Gastrocnemius medialis (tissue), 4 donors: ENCODE data around the gene GPR37L1. TPM values are rescaled to one million over a fixed set of nuclear protein-coding genes. Genes with fewer than 3 reads are reported as not detected.
"Not testable (repeated sequence)": the region's sequence is repeated elsewhere in the genome, so short reads cannot be mapped to it uniquely, and the experiment has no call there.

Source experiments
- ATAC-seq, 2 donors: fragments of 150-250 bp; one replicate each; pipeline ENCODE4 v1.9.1; 2016
- DNase-seq, 2 donors: peaks; one replicate each; pipeline ENCODE4 v3.0.0-alpha.2; 2019
- H3K27ac ChIP-seq, 4 donors: fragments of 200-600 bp; sonication (generic); 1 replicate in 1 of 4; 2 replicates in 3 of 4; pipeline ENCODE4 v1.5.1; 2016 to 2018; ENCODE audit warnings: mild to moderate bottlenecking in 2 of 4, moderate library complexity in 1 of 4
- H3K27me3 ChIP-seq, 3 donors: fragments of 200-600 bp; sonication (generic) in 2 of 3; 1 replicate in 1 of 3; 2 replicates in 2 of 3; pipeline versions ENCODE4 v1.5.1 to v1.6.0; 2016 to 2019; ENCODE audit warnings: mild to moderate bottlenecking in 1 of 3, moderate library complexity in 1 of 3
- H3K36me3 ChIP-seq, 2 donors: fragments of 200-600 bp; sonication (generic) in 1 of 2; one replicate each; pipeline ENCODE4 v1.5.1; 2017 to 2018
- H3K4me1 ChIP-seq, 2 donors: fragments of 200-600 bp; sonication (generic) in 1 of 2; one replicate each; pipeline ENCODE4 v1.5.1; 2016 to 2017; ENCODE audit warnings: mild to moderate bottlenecking in 2 of 2
- H3K4me3 ChIP-seq, 4 donors: fragments of 200-600 bp; sonication (generic) in 3 of 4; 1 replicate in 1 of 4; 2 replicates in 3 of 4; pipeline ENCODE4 v1.5.1; 2016 to 2019; ENCODE audit warnings: mild to moderate bottlenecking in 2 of 4
- H3K9me3 ChIP-seq, 3 donors: fragments of 200-600 bp; sonication (generic) in 2 of 3; 1 replicate in 1 of 3; 2 replicates in 2 of 3; pipeline ENCODE4 v1.5.1; 2016 to 2019
- POLR2A ChIP-seq, 2 donors: fragments of 450-650 bp; IDR thresholded peaks; one replicate each; pipeline ENCODE4 v1.6.1; 2017; ENCODE audit warnings: antibody characterized with exemption in 2 of 2, mild to moderate bottlenecking in 2 of 2, moderate library complexity in 2 of 2
- in situ Hi-C, 4 donors: fragments of 200-750 bp; cut with MboI; loops; one replicate each; pipeline versions ENCODE4 v1.15.0 to v1.8.0; 2017; ENCODE audit warnings: low sequenced_read_pairs in 4 of 4
- intact Hi-C: fragments of 100-400 bp; cut with DNase I; formaldehyde crosslinking; loops from one replicate; pipeline ENCODE4 v1.15.1; 2023; ENCODE audit warnings: low total_unique reads
- total RNA-seq, 4 donors: library from RNA; depleted of rRNA; stranded (reverse); fragments of >200 nt; gene quantifications; one replicate each; pipeline versions ENCODE4 v1.1.0 to v1.2.3, GENCODE V29; 2016
- TF ChIP-seq, protein P1 (sequence below), 5 experiments: fragments of 450-650 bp in 3 of 5; fragments of 200-600 bp in 2 of 5; sonication (generic) in 2 of 5; IDR thresholded peaks in 4 of 5; conservative IDR thresholded peaks in 1 of 5; 1 replicate in 4 of 5; 2 replicates in 1 of 5; pipeline ENCODE4 v1.5.1; 2016 to 2019; ENCODE audit warnings: antibody characterized with exemption in 5 of 5, mild to moderate bottlenecking in 3 of 5, moderate library complexity in 3 of 5

GPR37L1 gene
- total RNA-seq, 4 donors from 2014 or later = 0.04 to 0.10 TPM; not detected in 2

DNA sequence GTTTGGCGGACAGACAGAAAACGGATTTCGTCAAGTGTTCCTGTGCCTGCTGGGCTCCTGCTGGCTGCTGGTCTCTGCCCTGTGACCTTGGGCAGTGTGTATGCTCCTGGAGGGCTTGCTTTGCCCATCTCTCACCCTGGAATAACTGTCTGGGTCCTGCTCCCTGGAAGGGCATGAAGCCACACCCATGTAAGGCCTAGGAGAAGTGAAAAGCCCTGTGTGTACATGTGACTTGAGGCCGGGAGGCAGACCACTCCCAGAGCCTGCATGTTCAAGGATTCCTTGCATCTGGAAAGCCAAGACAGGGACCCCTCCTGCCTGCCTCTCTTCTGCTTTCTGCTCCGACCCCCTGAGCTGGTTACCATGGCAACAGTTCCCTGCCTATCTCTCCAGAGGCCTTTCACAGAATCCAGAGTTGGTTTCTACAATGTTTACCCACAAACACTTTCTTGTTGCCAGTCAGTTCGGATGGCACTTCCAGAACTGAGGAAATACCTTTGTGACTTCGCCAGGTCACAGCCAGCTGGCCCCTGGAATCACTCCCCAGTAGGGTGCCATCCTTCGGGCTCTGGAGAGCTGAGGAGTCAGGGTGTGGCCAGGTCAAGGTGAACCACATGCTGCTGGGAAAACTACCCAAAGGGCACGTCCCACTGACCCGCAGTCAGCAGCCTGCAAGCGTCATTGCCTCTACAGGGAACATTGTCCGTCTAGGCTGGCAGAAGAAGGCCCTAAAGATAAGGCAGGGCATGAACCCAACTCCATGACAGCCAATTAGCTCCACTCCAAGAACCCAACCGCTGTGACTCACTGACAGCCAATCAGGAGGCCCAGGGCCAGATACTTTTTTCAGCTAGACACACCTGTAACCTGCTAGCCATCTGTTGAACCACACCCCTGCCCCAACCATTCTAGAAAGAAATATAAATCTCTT is 14.7 kb upstream of the GPR37L1 start:
- no peaks in the 10 kb centered on the region for H3K9me3 ChIP-seq
- no peak for DNase-seq
- no peaks in the 10 kb centered on the region for H3K27me3 ChIP-seq
- in situ Hi-C loops = no loop called here
- no peak for ATAC-seq
- peaks cover 2 to 6% of the 10 kb centered on the region in 2 donors for H3K4me1 ChIP-seq
- TF ChIP-seq, protein P1, sequence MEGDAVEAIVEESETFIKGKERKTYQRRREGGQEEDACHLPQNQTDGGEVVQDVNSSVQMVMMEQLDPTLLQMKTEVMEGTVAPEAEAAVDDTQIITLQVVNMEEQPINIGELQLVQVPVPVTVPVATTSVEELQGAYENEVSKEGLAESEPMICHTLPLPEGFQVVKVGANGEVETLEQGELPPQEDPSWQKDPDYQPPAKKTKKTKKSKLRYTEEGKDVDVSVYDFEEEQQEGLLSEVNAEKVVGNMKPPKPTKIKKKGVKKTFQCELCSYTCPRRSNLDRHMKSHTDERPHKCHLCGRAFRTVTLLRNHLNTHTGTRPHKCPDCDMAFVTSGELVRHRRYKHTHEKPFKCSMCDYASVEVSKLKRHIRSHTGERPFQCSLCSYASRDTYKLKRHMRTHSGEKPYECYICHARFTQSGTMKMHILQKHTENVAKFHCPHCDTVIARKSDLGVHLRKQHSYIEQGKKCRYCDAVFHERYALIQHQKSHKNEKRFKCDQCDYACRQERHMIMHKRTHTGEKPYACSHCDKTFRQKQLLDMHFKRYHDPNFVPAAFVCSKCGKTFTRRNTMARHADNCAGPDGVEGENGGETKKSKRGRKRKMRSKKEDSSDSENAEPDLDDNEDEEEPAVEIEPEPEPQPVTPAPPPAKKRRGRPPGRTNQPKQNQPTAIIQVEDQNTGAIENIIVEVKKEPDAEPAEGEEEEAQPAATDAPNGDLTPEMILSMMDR (IDR thresholded peaks at IDR 0.05 in 4 of 5, conservative IDR thresholded peaks at IDR 0.05 in 1 of 5) = no peak
- TF ChIP-seq POLR2A (IDR thresholded peaks at IDR 0.05) = no peak
- H3K4me3 ChIP-seq = no peak overlapping the region
- intact Hi-C loops = no loop called here
- no peaks in the 10 kb centered on the region for H3K36me3 ChIP-seq
- H3K27ac ChIP-seq = no peak overlapping the region

DNA sequence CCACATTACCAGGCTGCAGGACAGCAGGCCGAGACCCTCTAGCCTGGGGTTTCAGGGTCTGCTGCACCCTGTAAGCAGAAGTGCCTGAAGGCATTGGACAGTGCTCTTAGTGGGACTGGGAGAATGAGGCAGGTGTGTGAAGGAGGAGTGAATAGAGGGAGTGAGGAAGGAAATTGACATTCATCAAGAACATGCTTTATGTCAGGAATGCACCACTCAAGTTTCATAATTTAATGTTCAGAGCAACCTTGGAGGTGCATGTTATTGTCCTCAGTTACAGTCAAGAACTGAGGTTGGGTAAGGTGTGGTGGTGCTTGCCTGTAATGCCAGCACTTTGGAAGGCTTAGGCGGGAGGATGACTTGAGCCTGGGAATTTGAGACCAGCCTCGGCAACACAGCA is 11.7 kb upstream of the GPR37L1 start:
- TF ChIP-seq, protein P1 (IDR thresholded peaks at IDR 0.05 in 4 of 5, conservative IDR thresholded peaks at IDR 0.05 in 1 of 5) = no peak
- no peak for TF ChIP-seq POLR2A (IDR thresholded peaks at IDR 0.05)
- no peak for ATAC-seq
- no peak overlapping the region for H3K4me3 ChIP-seq
- no peaks in the 10 kb centered on the region for H3K36me3 ChIP-seq
- H3K9me3 ChIP-seq = no peaks in the 10 kb centered on the region
- intact Hi-C loops (no loop called here), in situ Hi-C loops (loop anchor here in 2 of 4 donors (10.0 kb wide), 1 partner anchor 96 kb away; the partner anchor contains the start of gene ELF3 (in 2 of the 2))
- H3K27ac ChIP-seq = no peak overlapping the region
- DNase-seq = no peak
- no peaks in the 10 kb centered on the region for H3K27me3 ChIP-seq
- peaks cover 9 to 14% of the 10 kb centered on the region in 2 donors for H3K4me1 ChIP-seq

GRCh38 chr1:202111589-202111988 is 11.1 kb upstream of the GPR37L1 start:
- H3K4me1 ChIP-seq = peaks cover 9 to 14% of the 10 kb centered on the region in 2 donors
- H3K27ac ChIP-seq, ATAC-seq, intact Hi-C loops, DNase-seq, H3K4me3 ChIP-seq, H3K27me3 ChIP-seq, H3K36me3 ChIP-seq, H3K9me3 ChIP-seq: not testable (repeated sequence)
- in situ Hi-C loops = loop anchor here in 2 of 4 donors (10.0 kb wide), 1 partner anchor 97 kb away; the partner anchor contains the start of gene ELF3 (in 2 of the 2)

- Histone ChIP-seq H3K4me1 (peaks cover 9 to 14% of the 10 kb centered on the region in 2 donors), H3K36me3 (no peaks in the 10 kb centered on the region), H3K27me3 (no peaks in the 10 kb centered on the region), H3K27ac (peak overlapping the region in 1 of 4 donors; percentile 61), H3K4me3 (no peak overlapping the region), H3K9me3 (no peaks in the 10 kb centered on the region)
- intact Hi-C loops (no loop called here), in situ Hi-C loops (loop anchor here in 2 of 4 donors (10.0 kb wide), 1 partner anchor 98 kb away; the partner anchor contains the start of gene ELF3 (in 2 of the 2))
- ATAC-seq (peak; percentile 62 to 66), DNase-seq (no peak)
- TF ChIP-seq, protein P1 (IDR thresholded peaks at IDR 0.05 in 4 of 5, conservative IDR thresholded peaks at IDR 0.05 in 1 of 5) = no peak
Measured at GRCh38 chr1:202112859-202113689, 9.6 kb upstream of the GPR37L1 start.
